Activated naive CD4-positive, alpha-beta T cell treated with anti-CD3 and anti-CD28 coated beads, Interleukin-2, amount 10 ng/mL, durations not matched to agents 5 hours and 36 hours (primary cell): Measurements from ENCODE around the gene VSIR. TPM values are rescaled to one million over a fixed set of nuclear protein-coding genes. Genes with fewer than 3 reads are reported as not detected.

ENCODE experiments used
- microRNA-seq: library from miRNA; unstranded; fragments of <30 nt; microRNA quantifications from one replicate; pipeline ENCODE4 v1.2.0, GENCODE V29; 2022; ENCODE audit warnings: borderline microRNAs expressed, borderline replicate concordance
- total RNA-seq, 2 experiments: library from RNA; stranded (reverse); gene quantifications; one replicate each; pipeline ENCODE4 v1.2.3, GENCODE V29; 2021

The VSIR gene
- 100 to 1,000 TPM; 132 TPM for total RNA-seq

DNA sequence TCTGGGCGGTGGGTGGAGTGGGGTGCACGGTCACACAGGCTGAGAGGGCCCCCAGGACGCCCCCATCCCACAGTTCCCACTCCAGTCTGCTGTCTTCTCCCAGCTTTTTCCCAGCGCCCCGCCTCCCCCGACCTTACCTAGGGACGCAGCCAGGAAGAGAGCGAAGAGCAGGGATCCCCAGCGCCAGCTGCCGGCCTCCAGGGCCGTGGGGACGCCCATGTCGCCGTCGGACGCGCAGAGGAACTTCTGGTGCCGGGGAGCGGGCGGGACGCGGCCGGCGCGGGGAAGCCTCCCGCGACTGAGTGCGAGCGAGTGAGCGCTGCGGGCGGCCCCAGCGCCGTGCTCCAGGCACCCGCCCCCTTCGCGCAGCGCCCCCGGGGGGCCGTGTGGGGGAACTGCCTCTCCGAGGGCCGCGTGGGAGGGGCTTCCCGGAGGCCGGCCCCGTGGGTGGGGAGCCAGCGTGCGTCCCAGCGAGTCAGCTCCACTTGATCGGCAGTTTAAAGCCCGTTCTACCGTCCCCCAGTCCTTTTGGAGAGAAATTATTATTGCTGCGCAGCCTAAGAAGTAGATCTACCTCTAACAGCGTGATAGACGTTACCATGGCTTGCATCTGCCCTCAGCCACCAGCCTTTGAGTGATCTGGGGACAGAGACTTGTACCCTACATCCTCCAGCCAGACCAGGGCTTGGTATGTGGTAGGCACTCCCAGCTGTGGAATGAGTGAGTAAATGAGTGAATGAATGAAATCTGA lies at the start of gene VSIR:
TSS of gene VSIR (minus strand) at position 300 of the 751 bp plus-strand sequence. CDS start at position 219, 81 bp downstream.

DNA sequence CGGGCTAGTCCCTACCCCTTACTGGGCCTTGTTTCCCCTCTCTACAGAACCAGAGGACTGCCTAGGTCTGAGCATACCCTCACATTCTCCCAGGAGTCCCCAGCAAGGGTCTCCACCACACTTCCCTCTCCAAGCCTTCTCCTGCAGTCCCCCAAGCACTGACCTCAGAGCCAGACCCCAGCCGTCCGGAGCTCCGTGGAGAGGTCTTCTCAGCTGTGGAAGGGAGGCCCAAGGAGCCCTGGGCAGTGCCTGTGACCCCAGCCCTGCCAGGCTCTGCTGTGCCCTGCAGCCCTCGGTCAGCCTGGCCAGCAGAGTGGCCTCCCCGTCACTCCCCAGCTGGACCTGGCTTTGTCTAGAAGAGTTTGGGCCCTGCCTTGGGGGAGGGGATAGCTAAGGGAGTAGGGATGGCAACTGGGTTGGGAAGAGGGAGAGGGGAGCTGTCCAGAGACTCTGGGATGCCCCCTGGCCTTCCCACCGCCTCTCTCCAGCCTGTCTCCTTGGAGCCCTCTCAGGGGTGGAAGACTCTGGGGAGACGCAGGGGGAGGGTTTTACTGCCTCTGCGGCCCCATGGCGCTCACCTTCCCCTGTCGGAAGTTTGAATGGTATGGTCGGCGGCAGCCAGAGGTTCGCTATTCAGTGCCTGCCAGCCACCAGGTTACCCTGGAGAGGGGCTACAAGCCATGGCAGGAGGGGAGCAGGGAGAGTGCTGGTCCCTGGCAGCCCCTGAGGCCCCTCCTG lies 53.7 kb downstream of the VSIR start, which contains the start of gene C10orf105:
TSS of gene C10orf105 (minus strand) at position 315 of the 738 bp plus-strand sequence. CDS start 3,441 bp downstream, outside the sequence.

Small RNA genes lying within 50 kb of the gene (microRNA-seq; reads per million reads assigned to microRNA genes)
- gene MIR7152: not detected

Other genes with a start within 250 kb of the VSIR start
- gene C10orf105, start 53.7 kb downstream of the VSIR start, total RNA-seq: under 1 TPM; 0.50 to 0.55 TPM
- gene PSAP, start 77.7 kb upstream of the VSIR start, total RNA-seq: 100 to 1,000 TPM; 157 to 166 TPM
- gene CHST3, start 190.9 kb upstream of the VSIR start, total RNA-seq: under 1 TPM; 0.03 to 0.05 TPM